HG03432 (cell line): ENCODE measurements around the gene SLC16A9.

Experiments used
- ATAC-seq: cut with Tn5 transposase; IDR thresholded peaks from one replicate; pipeline ENCODE4 v1.9.1; 2021; ENCODE audit warnings: mild to moderate bottlenecking, moderate library complexity; ENCODE audit not compliant: unreplicated experiment

The SLC16A9 gene

GRCh38 chr10:59631237-59631636 lies 78.4 kb downstream of the SLC16A9 start:
- peak; percentile 49 for ATAC-seq

GRCh38 chr10:59628965-59629364 lies 80.7 kb downstream of the SLC16A9 start:
- no peak for ATAC-seq

DNA sequence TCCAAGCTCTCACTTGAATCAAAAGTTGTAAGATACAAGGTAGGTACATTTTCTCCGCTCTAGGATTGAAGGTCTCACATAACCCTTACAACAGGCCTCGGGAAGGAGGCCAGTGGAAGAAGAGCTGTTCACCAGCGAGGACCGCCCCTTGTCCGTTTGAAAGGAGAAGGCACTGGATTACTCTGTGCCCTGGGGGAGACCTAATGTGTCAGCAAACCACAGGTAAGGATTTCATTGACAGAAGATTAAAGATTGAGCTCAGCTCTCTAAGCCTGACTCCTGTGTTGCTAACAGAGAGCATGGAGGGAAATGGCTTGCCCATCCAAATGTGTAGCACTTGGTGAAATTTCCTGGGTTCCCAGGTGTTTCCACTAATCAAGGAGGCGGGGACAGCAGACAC lies 81.2 kb downstream of the SLC16A9 start:
- ATAC-seq, result no peak

DNA sequence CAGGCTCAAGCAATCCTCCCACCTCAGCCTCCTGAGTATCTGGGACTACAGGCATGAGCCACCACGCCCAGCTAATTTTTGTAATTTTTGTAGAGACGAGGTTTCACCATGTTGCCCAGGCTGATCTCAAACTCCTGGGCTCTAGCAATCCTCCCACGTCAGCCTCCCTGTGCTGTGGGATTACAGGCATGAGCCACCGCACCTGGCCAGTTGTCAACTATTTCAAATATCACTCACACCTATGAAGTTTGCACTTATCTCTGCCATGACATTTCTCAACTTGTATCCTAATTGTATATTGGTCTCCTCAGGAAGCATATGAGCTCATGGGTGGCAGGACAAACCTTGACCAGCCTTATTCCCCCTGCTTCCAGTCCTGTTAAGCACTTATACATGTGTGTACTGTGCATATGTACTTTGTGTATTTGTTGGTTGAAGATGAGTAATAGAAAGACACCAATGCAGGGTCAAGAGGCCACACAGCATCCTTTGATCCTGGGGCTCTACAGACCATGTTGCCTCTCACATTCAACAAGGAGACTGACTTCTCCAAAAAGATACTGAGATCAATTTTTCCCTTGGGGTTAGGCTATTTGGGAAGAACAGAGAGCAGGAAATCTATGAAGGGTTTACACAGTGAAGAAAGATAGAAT lies 82.2 kb downstream of the SLC16A9 start:
- ATAC-seq, result no peak

- ATAC-seq, result no peak
These were observed 83.2 kb downstream of the SLC16A9 start for GRCh38 chr10:59626523-59626869.

- ATAC-seq, result peak; percentile 91
These were observed 83.7 kb downstream of the SLC16A9 start for GRCh38 chr10:59625721-59626522.

DNA sequence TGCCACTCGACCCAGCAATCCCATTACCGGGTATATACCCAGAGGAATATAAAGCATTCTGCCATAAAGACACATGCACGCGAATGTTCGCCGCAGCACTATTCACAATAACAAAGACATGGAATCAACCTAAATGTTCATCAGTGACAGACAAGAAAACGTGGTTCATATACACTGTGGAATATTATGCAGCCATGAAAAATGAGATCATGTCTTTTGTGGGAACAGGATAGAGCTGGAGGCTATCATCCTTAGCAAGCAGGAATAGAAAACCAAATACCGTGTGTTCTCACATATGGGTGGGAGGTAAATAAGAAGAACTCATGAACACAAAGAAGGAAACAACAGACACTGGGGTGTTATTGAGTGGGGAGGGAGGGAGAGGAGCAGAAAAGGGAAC lies 84.7 kb downstream of the SLC16A9 start:
- ATAC-seq, result no peak

- no peak for ATAC-seq
These were observed 85.5 kb downstream of the SLC16A9 start for GRCh38 chr10:59624136-59624535.

GRCh38 chr10:59623133-59624121 lies 86.2 kb downstream of the SLC16A9 start:
- ATAC-seq, result no peak

DNA sequence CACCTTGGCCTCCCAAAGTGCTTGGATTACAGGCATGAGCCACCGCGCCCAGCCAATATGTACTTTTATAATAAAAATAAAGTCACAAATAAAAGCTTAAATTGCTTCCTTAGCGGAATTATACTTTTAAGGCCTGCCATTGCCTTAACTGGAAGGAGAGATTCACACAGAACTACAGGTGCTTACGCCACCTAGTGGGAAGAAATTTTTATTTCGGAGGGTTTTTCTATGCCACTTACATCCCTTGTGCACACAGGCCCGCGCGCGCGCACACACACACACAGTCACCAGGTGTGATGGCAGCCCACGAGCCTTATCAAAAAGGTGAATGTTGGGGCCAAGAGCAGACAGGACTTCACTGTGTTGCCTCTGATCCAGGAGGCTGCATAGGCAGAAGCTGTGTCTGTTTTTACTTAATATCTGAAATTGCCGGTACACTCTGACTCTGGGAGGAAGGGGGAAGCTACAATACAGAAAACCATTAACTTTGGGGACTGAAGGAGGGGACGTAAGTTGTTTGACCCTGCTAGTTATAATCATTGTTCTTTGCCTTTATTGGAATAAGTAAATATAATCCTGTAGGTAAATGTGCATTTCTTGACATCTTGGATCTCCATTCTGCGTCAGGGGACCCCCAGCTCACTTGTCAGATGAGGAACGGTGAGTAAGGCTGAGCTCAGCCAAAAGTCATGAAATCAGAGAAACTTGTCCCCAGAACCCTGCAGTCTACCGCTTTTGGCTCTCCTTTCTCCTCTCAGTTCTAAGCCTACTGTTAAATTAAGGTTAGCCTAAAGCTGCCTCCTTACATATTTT lies 87.1 kb downstream of the SLC16A9 start:
- ATAC-seq, result peak; percentile 43

- ATAC-seq, result no peak
These were observed 87.9 kb downstream of the SLC16A9 start for GRCh38 chr10:59621771-59622170.

GRCh38 chr10:59618666-59619065 lies 91.0 kb downstream of the SLC16A9 start:
- no peak for ATAC-seq

DNA sequence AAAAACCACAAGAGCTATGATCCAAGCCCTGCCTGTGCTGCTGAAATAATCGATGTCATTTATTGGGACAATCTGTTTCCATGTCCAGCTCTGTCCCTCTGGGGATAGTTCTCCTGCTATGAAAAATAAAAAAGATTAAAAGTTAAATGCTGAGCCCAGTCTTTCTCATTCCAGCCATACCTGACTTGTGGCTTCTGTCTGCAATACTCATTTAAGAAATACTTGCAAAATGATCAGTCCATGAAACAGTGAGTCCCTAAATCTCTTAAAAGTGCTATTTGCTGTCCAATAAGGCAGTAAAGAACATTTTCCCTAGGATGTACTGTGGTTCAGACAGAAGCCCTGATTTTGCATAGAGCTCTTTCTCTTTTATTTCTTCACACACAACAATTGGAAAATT lies 91.7 kb downstream of the SLC16A9 start:
- no peak for ATAC-seq

GRCh38 chr10:59611048-59611447 lies 98.6 kb downstream of the SLC16A9 start:
- ATAC-seq, result no peak

GRCh38 chr10:59607970-59608369 lies 101.7 kb downstream of the SLC16A9 start:
- ATAC-seq, result no peak

- ATAC-seq, result no peak
These were observed 103.1 kb downstream of the SLC16A9 start for GRCh38 chr10:59606551-59606961.

- no peak for ATAC-seq
These were observed 107.7 kb downstream of the SLC16A9 start for GRCh38 chr10:59601985-59602384.
